Esophagus (tissue), 2 donors: ENCODE measurements around the gene LTBP2. TPM values are rescaled to one million over a fixed set of nuclear protein-coding genes. Genes with fewer than 3 reads are reported as not detected.

Experiments used
- H3K27ac ChIP-seq, 2 donors: one replicate each; pipeline ENCODE4 v1.5.1; 2013; ENCODE audit warnings: low read depth in 2 of 2, mild to moderate bottlenecking in 2 of 2, inconsistent platforms in 1 of 2, low read length in 1 of 2, moderate library complexity in 1 of 2
- H3K27me3 ChIP-seq, 2 donors: one replicate each; pipeline ENCODE4 v1.6.1; 2013; ENCODE audit warnings: low read length in 2 of 2, control low read depth in 1 of 2, mild to moderate bottlenecking in 1 of 2; ENCODE audit not compliant: insufficient read depth in 2 of 2, control insufficient read depth in 1 of 2
- H3K36me3 ChIP-seq, 2 donors: one replicate each; pipeline ENCODE4 v1.6.1; 2013; ENCODE audit warnings: low read length in 1 of 2; ENCODE audit not compliant: control insufficient read depth in 2 of 2, insufficient read depth in 2 of 2
- H3K4me1 ChIP-seq, 2 donors: one replicate each; pipeline ENCODE4 v1.6.1; 2013; ENCODE audit warnings: low read length in 1 of 2; ENCODE audit not compliant: control insufficient read depth in 2 of 2, insufficient read depth in 2 of 2
- H3K4me3 ChIP-seq, 2 donors: one replicate each; pipeline ENCODE4 v1.5.1; 2013; ENCODE audit warnings: low read length in 2 of 2, mild to moderate bottlenecking in 2 of 2, low read depth in 1 of 2, moderate library complexity in 1 of 2
- H3K9me3 ChIP-seq, 2 donors: one replicate each; pipeline ENCODE4 v1.6.1; 2013; ENCODE audit warnings: mild to moderate bottlenecking in 2 of 2, low read depth in 1 of 2, low read length in 1 of 2, moderate library complexity in 1 of 2; ENCODE audit not compliant: control insufficient read depth in 2 of 2, insufficient read depth in 1 of 2
- WGBS, 2 donors: extraction: QIAGEN DNeasy Blood & Tissue Kit; methylation state at CpG; one replicate each; pipeline ENCODE4 v1.1.7; 2013; 5-methylcytosine and 5-hydroxymethylcytosine counted together
- polyA plus RNA-seq, 2 donors: library from polyadenylated mRNA; stranded (reverse); fragments of 200-250 nt; gene quantifications; one replicate each; pipeline ENCODE4 v1.2.3, GENCODE V29; 2013
- donor health status: healthy with polysubstance abuse.
- donor health status: Bipolar disorder and iron deficiency.

LTBP2 gene
- polyA plus RNA-seq, 2 donors = 4.7 to 5.5 TPM

DNA sequence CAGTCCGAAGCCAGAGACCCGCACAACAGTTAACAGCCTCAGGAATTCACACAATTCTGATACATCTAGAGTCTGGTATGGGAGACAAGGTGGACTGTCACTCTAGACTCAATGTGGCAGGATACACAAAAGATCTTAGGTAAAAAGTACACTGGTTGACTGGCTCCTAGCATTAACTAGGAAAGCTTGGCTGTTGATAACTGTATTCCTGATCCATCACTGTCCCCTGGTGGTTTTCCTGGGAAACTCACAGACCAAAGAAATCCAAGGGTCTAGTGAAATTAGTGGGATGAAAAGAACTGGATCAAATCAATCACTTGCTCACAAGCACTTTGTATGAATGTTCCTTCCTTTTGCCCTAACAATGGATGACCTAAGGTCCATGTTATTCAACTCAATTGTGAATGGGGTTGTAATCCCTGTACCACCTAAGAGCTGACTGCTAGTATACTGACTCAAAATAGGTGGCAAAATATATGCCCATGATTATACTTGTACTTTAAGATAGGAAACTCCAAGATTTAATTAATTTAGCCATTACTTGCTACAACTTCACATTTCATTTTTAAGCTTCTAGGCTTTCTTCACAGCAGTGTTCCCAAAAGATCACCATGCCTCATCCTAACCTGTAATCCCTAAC, 132.9 kb downstream of the LTBP2 start:
- 95 to 96% methylated on average over 2 of the region's 2 CpGs for WGBS, 2 donors
- H3K36me3 ChIP-seq = peaks cover 5 to 11% of the 10 kb centered on the region in 2 donors
- no peak overlapping the region for H3K27ac ChIP-seq
- no peaks in the 10 kb centered on the region for H3K4me1 ChIP-seq
- no peaks in the 10 kb centered on the region for H3K27me3 ChIP-seq
- no peaks in the 10 kb centered on the region for H3K9me3 ChIP-seq
- no peak overlapping the region for H3K4me3 ChIP-seq

- Histone ChIP-seq H3K27me3 (no peaks in the 10 kb centered on the region), H3K36me3 (peaks cover 5 to 17% of the 10 kb centered on the region in 2 donors)
- 92 to 94% methylated on average over 3 of the region's 3 CpGs for WGBS, 2 donors
Measured at GRCh38 chr14:74476607-74477006, 135.4 kb downstream of the LTBP2 start.

DNA sequence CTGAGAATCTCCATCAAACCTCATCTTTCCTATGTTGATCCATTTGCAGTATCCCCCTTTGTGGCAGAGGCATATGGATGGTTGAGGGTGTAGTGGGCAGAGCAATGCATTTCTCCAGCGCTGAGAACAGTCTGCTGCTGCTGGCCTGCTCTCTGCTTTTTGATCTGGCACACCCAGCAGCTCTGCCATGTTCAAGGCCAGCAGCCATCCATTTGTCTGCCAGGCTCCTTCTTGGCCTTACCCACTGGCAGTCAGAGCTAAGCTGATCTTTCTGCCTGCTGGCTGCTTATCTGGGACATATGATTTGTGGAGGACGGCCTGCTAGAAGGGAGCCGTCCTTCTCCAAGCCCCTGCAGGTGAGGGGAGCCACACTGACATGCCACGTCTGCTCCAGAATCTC, 135.9 kb downstream of the LTBP2 start:
- Histone ChIP-seq H3K4me3 (no peak overlapping the region), H3K27ac (no peak overlapping the region), H3K27me3 (no peaks in the 10 kb centered on the region), H3K9me3 (no peaks in the 10 kb centered on the region), H3K4me1 (no peaks in the 10 kb centered on the region), H3K36me3 (peaks cover 5 to 15% of the 10 kb centered on the region in 2 donors)
- WGBS, 2 donors = 88 to 90% methylated on average over 4 of the region's 4 CpGs

More at GRCh38 chr14:74476607-74477006, 135.4 kb downstream of the LTBP2 start:
- Histone ChIP-seq H3K27ac (no peak overlapping the region), H3K4me1 (no peaks in the 10 kb centered on the region), H3K9me3 (no peaks in the 10 kb centered on the region), H3K4me3 (no peak overlapping the region)

- WGBS, 2 donors = 45 to 50% methylated on average over 3 of the region's 3 CpGs
- Histone ChIP-seq H3K27me3 (no peaks in the 10 kb centered on the region), H3K4me3 (no peak overlapping the region), H3K27ac (no peak overlapping the region), H3K9me3 (no peaks in the 10 kb centered on the region), H3K4me1 (no peaks in the 10 kb centered on the region), H3K36me3 (peaks cover 5 to 13% of the 10 kb centered on the region in 2 donors)
Measured at GRCh38 chr14:74475678-74476077, 136.4 kb downstream of the LTBP2 start.

GRCh38 chr14:74474376-74474775, 137.7 kb downstream of the LTBP2 start:
- no peaks in the 10 kb centered on the region for H3K27me3 ChIP-seq
- H3K4me1 ChIP-seq = no peaks in the 10 kb centered on the region
- H3K9me3 ChIP-seq = no peaks in the 10 kb centered on the region
- no peak overlapping the region for H3K4me3 ChIP-seq
- H3K27ac ChIP-seq = no peak overlapping the region
- 77 to 90% methylated on average over 2 of the region's 2 CpGs for WGBS, 2 donors
- peaks cover 7 to 9% of the 10 kb centered on the region in 2 donors for H3K36me3 ChIP-seq

GRCh38 chr14:74472601-74473000, 139.4 kb downstream of the LTBP2 start:
- H3K27me3 ChIP-seq = no peaks in the 10 kb centered on the region
- WGBS, 2 donors = 89 to 92% methylated on average over 2 of the region's 2 CpGs
- no peaks in the 10 kb centered on the region for H3K4me1 ChIP-seq
- no peaks in the 10 kb centered on the region for H3K9me3 ChIP-seq
- peaks cover 7 to 9% of the 10 kb centered on the region in 2 donors for H3K36me3 ChIP-seq
- no peak overlapping the region for H3K27ac ChIP-seq
- H3K4me3 ChIP-seq = no peak overlapping the region

DNA sequence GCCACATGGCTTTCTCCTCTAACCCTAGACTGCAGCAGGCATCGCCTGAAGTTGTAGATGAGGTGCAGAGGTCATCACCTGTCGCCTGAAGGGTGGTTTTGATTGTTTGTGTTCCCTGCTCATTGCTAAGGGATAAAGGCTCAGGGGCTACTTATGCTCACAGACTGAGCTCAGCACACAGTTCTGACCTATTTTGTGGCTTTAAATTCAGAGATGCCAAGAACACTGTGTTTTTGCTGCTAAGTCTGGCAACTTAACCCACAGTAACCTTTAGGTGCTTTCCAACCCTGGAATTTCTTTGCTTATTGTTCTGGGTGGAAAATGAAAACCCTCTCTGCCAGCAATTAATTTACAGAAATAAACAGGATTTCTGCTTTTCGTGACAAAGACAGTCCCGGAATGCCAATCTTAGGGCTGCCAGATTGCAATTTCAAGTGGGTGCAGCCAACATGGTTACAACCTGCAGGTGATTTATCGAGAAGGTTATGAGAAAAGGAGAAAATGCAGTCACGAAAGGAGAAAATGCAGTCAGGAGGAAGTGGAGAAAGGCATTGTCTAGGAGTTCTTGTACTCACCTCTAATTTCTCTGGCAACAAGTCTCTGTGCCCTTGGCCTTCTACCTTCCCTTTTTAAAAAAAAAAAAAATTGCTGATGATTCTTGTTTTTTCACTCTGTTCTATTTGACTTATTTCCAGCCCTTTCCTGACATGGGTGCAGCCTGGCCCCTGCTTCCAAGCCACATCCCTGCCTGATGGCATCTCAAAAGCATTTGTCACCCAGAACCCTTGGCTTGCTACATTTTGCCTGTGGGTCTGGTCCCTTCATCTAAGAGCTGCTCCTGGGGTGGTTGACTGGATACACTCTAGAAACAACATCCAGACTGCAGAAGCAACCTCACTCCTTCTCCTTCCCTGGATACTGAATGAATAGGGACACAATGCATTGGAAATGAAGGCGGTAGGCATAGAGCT, 142.2 kb downstream of the LTBP2 start:
- Histone ChIP-seq H3K36me3 (peaks cover 3 to 9% of the 10 kb centered on the region in 2 donors), H3K27ac (no peak overlapping the region), H3K4me3 (no peak overlapping the region), H3K27me3 (no peaks in the 10 kb centered on the region), H3K4me1 (no peaks in the 10 kb centered on the region), H3K9me3 (no peaks in the 10 kb centered on the region)
- 51 to 63% methylated on average over 7 of the region's 7 CpGs for WGBS, 2 donors

- H3K36me3 ChIP-seq = peaks cover 2 to 3% of the 10 kb centered on the region in 2 donors
- WGBS, 2 donors = 94% methylated on average over 3 of the region's 3 CpGs
- no peaks in the 10 kb centered on the region for H3K4me1 ChIP-seq
- H3K27ac ChIP-seq = no peak overlapping the region
- no peaks in the 10 kb centered on the region for H3K27me3 ChIP-seq
- no peak overlapping the region for H3K4me3 ChIP-seq
- H3K9me3 ChIP-seq = no peaks in the 10 kb centered on the region
Measured at GRCh38 chr14:74468513-74468912, 143.5 kb downstream of the LTBP2 start.

DNA sequence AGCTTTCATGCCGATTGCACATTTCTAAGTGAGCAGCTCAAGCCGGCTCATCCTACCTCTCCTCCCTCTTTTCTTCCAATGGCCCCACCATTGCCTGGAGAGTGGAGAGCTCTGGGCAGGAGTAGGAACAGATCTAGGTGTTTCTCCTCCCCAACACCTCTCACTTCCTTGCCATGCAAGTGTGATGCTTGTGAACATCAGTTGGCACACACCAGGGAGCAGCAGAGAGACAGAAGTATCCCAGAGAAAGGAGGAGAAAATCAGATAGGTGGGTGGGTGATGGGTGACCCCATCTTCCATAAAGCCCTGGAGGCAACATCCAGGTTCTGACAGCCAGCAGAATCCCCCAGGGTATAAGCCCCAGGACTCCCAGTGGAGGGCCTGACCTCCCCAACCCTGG, 146.7 kb downstream of the LTBP2 start:
- no peak overlapping the region for H3K4me3 ChIP-seq
- no peaks in the 10 kb centered on the region for H3K9me3 ChIP-seq
- H3K27me3 ChIP-seq = no peaks in the 10 kb centered on the region
- H3K27ac ChIP-seq = no peak overlapping the region
- no peaks in the 10 kb centered on the region for H3K4me1 ChIP-seq
- 93 to 94% methylated on average over 2 of the region's 2 CpGs for WGBS, 2 donors
- H3K36me3 ChIP-seq = peaks cover 0 to 3% of the 10 kb centered on the region in 2 donors
